Activated CD8-positive, alpha-beta memory T cell treated with anti-CD3 and anti-CD28 coated beads for 24 hours (primary cell): ENCODE measurements around the gene TECTA.
A peak's percentile ranks its signal among the peaks of the same experiment; 100 is the strongest.

Experiments
- DNase-seq: peaks from one replicate; pipeline ENCODE4 v3.0.0-alpha.2; 2020

TECTA gene

DNA sequence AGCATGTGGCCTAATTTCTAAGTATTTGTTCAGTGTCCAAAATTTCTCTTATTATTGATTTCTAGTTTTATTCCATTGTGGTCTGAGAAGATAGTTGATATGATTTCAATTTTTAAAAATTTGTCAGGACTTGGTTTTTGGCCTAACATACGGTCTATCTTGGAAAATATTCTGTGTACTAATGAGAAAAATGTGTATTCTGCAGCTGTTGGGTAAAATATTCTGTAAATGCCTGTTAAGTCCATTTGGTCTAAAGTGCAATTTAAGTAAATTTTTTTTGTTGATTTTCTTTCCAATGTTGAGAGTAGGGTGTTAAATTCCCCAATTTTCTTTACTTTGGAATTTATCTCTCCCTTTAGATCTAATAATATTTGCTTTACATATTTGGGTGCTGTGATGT, 78.3 kb downstream of the TECTA start:
- DNase-seq, result no peak

GRCh38 chr11:121180183-121180582, 79.1 kb downstream of the TECTA start:
- DNase-seq, result no peak

DNA sequence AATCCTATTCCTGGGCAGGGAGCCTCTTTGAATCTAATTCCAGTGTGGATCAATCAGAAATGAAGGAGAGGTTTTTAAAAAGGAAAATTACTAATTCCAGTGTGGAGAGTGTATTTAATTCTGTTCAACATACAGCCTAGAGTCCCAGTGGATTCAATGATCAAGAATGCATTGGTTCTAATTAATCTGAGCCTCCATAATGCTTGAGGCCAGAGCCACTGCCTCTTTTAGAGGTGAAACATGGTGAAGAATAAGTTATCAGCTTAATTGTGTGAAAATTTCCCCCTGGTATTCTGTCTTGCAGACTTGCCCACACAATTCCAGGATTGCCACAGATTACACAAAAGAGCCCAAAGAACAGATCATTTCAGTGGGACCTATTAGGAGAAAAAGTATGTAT, 87.7 kb downstream of the TECTA start:
- no peak for DNase-seq

DNA sequence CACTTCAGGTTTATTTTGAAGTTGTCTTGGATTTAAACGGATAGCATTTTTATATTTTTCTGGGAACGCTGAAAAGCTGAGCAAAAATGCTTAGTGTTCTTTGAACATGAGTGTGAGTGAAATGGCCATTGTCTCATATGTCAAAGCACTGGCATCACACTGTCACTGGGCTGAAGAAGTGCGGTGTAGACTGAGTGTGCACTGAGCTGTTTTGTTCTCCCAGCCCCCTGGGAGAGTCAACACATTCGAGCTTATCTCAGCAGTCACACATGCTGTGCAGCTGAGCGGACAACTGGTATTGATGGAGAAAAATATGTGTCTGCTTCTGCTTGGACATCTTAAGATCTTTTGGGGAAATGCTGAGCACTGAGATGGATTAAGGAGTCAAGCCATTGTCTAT, 90.8 kb downstream of the TECTA start:
- no peak for DNase-seq

GRCh38 chr11:121194731-121195596, 93.9 kb downstream of the TECTA start:
- peak; percentile 66 for DNase-seq

- DNase-seq, result no peak
Measured at GRCh38 chr11:121198491-121198890, 97.4 kb downstream of the TECTA start.

- no peak for DNase-seq
Measured at GRCh38 chr11:121199516-121199915, 98.5 kb downstream of the TECTA start.

DNA sequence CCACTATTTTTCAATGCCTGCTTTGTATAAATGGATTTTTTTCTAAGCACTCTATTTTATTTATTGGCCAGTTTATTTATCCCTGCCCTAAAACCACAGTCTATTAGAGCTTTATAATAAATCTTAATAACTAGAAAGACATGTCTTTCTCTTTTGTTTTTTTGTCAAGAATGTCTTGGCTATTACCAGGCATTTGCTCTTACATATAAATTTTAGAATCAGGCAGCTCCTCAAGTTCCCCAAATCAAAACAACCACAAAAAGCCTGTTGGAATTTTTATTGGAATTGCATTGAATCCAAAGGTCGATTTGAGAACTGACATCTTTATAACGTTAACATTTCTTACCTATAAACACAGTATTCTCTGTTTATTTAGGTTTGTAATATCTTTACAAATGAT, 105.8 kb downstream of the TECTA start:
- no peak for DNase-seq

GRCh38 chr11:121207485-121208115, 106.6 kb downstream of the TECTA start:
- no peak for DNase-seq

DNA sequence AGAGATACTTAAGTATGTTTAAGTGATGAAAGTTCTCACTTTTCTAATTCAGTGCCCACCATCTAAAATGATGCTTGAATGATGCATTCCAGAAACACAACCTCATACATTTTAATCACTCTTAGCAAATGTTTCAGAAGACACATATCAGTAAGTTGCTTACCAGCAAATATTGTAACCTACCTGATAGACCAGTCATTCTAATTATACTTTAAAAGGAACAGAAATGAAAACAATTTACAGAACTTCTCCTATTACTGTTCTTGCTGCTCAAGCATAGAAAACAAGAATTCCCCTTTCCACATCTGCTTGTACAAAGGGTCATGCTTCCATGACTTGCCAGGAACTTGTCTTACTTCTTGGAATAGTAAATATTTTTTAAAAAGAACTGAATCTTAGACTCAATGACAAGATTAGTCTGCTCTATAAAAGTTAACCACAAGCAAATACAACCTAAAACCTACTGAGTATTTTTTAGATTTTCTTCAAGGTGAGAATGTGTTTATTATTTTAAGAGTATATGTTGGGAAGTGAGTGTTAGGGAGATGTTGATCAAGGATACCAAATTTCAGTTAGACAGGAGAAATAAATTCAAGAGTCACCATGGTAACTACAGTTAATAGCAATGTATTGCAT, 109.5 kb downstream of the TECTA start:
- no peak for DNase-seq

DNA sequence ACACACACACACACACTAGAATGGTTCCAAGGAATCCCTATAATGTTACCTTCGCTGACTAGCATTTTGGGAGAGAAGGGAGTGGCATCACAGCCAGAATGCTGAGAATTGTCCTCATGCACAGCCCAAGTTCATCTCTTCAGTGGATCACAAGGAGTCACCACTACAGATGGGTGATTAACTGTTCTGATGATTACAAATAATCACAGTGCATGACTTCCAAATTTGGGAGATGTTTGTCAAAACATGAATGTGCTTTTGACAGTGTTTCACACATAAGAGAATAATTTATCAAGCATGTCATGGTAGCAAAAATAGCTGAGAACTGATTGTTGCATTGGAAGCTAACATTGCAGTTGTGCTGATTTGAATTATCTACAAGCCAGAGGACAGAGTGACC, 110.6 kb downstream of the TECTA start:
- no peak for DNase-seq

GRCh38 chr11:121212536-121213361, 111.7 kb downstream of the TECTA start:
- DNase-seq, result no peak

GRCh38 chr11:121213362-121213893, 112.4 kb downstream of the TECTA start:
- DNase-seq, result no peak

DNA sequence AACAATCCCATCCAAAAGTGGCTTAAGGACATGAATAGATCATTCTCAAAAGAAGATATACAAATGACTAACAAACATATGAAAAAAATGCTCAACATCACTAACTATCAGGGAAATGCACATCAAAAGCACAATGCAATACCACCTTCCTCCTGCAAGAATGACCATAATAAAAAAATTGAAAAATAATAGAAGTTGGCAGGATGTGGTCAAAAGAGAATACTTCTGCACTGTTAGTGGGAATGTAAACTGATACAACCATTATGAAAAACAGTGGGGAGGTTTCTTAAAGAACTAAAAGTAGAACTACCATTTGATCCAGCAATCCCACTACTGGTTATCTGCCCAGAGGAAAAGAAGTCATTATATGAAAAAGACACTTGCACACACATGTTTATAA, 113.8 kb downstream of the TECTA start:
- DNase-seq, result no peak

GRCh38 chr11:121221496-121222200, 120.6 kb downstream of the TECTA start:
- no peak for DNase-seq

- DNase-seq, result no peak
Measured at GRCh38 chr11:121223161-121223560, 122.1 kb downstream of the TECTA start.

GRCh38 chr11:121225382-121225781, 124.3 kb downstream of the TECTA start:
- DNase-seq, result no peak

DNA sequence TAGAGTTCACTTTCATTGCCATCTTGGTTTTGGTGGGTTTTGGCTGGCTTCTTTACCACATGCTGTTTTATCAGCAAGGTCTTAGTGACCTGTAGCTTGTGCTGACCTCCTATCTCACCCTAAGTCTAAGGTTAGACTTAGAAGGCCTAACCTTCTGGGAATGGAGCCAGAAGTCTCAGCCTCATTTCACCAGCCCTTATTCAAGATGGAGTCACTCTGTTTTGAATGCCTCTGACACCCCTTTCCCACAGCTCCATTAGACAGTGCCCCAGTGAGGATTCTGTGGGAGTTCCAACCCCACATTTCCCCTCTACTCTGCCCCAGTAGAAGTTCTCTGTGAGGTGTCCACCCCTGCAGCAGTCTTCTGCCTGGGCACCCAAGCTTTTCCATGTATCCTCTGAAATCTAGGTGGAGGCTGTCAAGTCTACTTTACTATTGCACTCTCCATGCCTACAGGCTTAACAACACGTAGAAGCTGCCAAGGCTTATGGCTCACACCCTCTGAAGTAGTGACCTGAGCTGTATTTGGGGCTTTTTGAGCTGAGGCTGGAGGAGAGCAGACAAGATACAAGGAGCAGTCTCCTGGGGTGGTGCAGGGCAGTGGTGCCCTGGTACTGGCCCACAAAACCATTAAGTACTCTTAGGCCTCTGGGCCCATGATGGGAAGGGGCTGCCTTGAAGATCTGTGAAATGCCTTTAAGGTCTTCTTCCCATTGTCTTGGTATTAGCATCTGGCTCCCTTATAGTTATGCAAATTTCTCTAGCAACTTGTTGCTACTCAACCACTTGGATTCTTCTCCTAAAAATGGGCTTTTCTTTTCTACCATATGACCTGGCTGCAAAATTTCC, 125.6 kb downstream of the TECTA start:
- DNase-seq, result no peak

DNA sequence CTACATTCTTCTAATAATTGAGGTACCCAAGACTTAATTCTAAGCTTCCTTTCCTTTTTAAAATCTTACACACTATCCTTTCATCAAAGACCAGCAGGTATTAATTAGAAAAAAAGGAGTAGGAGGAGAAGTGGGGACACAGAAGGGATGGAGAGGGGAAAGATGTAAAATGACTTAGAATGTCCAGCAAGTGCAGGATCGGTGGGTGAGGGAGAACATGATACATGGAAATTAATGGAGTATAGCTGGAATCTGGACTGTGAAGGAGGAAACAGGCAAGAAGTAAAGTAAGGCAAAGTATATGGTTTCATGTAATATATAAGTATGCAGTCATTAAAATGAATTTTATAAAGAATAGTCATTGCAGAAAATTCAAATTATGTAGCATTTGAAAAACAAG, 127.8 kb downstream of the TECTA start:
- DNase-seq, result no peak

- DNase-seq, result no peak
Measured at GRCh38 chr11:121229495-121230215, 128.6 kb downstream of the TECTA start.
